Pancreas (tissue), 10 donors: Measurements from ENCODE around the gene PRF1. TPM values are rescaled to one million over a fixed set of nuclear protein-coding genes. Genes with fewer than 3 reads are reported as not detected.

Experiments used
- ATAC-seq, 4 donors: fragments of 200-7000 bp; cut with Tn5 transposase; one replicate each; pipeline versions ENCODE4 v1.8.0 to v1.9.1; 2020; ENCODE audit warnings: mild to moderate bottlenecking in 4 of 4, moderate library complexity in 4 of 4
- DNase-seq, 6 donors: peaks; one replicate each; pipeline ENCODE4 v3.0.0-alpha.2; 2020
- FAIRE-seq: peaks from 2 replicates; lab custom pipeline; 2012; peaks lifted over from hg19 to GRCh38; lab: Jason Lieb, UNC
- H3K27ac ChIP-seq, 4 donors: fragments of 200-600 bp; sonication (generic); 1 replicate in 3 of 4; 2 replicates in 1 of 4; pipeline versions ENCODE4 v1.5.0 to v1.8.0; 2020
- H3K27me3 ChIP-seq, 4 donors: fragments of 200-600 bp; one replicate each; pipeline ENCODE4 v1.8.0; 2021
- H3K36me3 ChIP-seq, 3 donors: fragments of 200-600 bp; sonication (generic) in 1 of 3; one replicate each; pipeline versions ENCODE4 v1.5.0 to v1.8.0; 2020 to 2021
- H3K4me1 ChIP-seq, 3 donors: fragments of 200-600 bp; one replicate each; pipeline ENCODE4 v1.8.0; 2021
- H3K4me3 ChIP-seq, 4 donors: fragments of 200-600 bp; sonication (generic) in 2 of 4; one replicate each; pipeline versions ENCODE4 v1.5.0 to v1.8.0; 2020 to 2021
- H3K9me3 ChIP-seq, 4 donors: fragments of 200-600 bp; one replicate each; pipeline ENCODE4 v1.8.0; 2021
- WGBS, 2 donors: extraction: QIAGEN DNeasy Blood & Tissue Kit; methylation state at CpG; one replicate each; pipeline ENCODE4 v1.1.7; 2013; 5-methylcytosine and 5-hydroxymethylcytosine counted together
- intact Hi-C, 3 donors: fragments of 100-400 bp; cut with DNase I; formaldehyde crosslinking; loops; one replicate each; pipeline versions ENCODE4 v1.11.1 to v1.14.2; 2022
- polyA plus RNA-seq, 2 donors: library from polyadenylated mRNA; stranded (reverse); fragments of 200-250 nt; gene quantifications; one replicate each; pipeline ENCODE4 v1.2.3, GENCODE V29; 2013
- total RNA-seq, 6 donors: library from RNA; stranded (reverse); fragmentation: NEBNext Ultra II Directional in 4 of 6; extraction: Animal tissue kit (Norgen Biotek cat#: 25700) in 4 of 6; gene quantifications; one replicate each; pipeline versions ENCODE4 v1.2.1 to v1.2.4, GENCODE V29; 2021 to 2023
- TF ChIP-seq, protein P1 (sequence below), 4 donors: fragments of 200-600 bp; sonication (generic) in 3 of 4; IDR thresholded peaks; one replicate each; pipeline versions ENCODE4 v1.5.0 to v1.8.0; 2021; ENCODE audit warnings: antibody characterized with exemption in 4 of 4
- donor health status: healthy with polysubstance abuse.
- donor health status: DM: no; HTN: no; CAD: no; lungs with moderate emphysema.
- donor health status: DM: no; HTN: no; CAD: no.
- donor health status: control.
- donor health status: control.
- donor health status: Bipolar disorder and iron deficiency.
- donor health status: DM: yes; HTN: yes; CAD: no.
- donor health status: DM: no; HTN: no; CAD: no.
- donor health status: DM: no; HTN: no; CAD: no.
- donor health status: DM: yes; HTN: yes; CAD: no.

Gene PRF1
- 1 to 10 TPM in 3 of 6 donors, under 1 TPM in 3; 0.16 to 1.8 (median 0.76) TPM for total RNA-seq
- polyA plus RNA-seq, result under 1 TPM; 0.30 to 0.54 TPM

- intact Hi-C loops, result no loop called here
- H3K27ac ChIP-seq, result no peak within 1 kb of the TSS
- TF ChIP-seq, protein P1, sequence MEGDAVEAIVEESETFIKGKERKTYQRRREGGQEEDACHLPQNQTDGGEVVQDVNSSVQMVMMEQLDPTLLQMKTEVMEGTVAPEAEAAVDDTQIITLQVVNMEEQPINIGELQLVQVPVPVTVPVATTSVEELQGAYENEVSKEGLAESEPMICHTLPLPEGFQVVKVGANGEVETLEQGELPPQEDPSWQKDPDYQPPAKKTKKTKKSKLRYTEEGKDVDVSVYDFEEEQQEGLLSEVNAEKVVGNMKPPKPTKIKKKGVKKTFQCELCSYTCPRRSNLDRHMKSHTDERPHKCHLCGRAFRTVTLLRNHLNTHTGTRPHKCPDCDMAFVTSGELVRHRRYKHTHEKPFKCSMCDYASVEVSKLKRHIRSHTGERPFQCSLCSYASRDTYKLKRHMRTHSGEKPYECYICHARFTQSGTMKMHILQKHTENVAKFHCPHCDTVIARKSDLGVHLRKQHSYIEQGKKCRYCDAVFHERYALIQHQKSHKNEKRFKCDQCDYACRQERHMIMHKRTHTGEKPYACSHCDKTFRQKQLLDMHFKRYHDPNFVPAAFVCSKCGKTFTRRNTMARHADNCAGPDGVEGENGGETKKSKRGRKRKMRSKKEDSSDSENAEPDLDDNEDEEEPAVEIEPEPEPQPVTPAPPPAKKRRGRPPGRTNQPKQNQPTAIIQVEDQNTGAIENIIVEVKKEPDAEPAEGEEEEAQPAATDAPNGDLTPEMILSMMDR (IDR thresholded peaks at IDR 0.05), result no peak
- H3K36me3 ChIP-seq, result no peaks in the 10 kb centered on the region
- FAIRE-seq (no peak), DNase-seq (no peak), ATAC-seq (peak in 2 of 4 donors; percentile 45 to 49)
- H3K9me3 ChIP-seq, result no peaks in the 10 kb centered on the region
- no peak within 1 kb of the TSS for H3K4me3 ChIP-seq
- WGBS, 2 donors, result 81 to 89% methylated on average over 21 of the region's 21 CpGs
- H3K4me1 ChIP-seq, result no peaks in the 10 kb centered on the region
- no peaks in the 10 kb centered on the region for H3K27me3 ChIP-seq
Measured at GRCh38 chr10:70602665-70603448, at the start of gene PRF1. Gene PRF1, minus strand, starts transcription at chr10:70602741. Its CDS starts 1,839 bp downstream, at chr10:70600902.

GRCh38 chr10:70651661-70652060, 49.1 kb upstream of the PRF1 start:
- no peak overlapping the region for H3K4me3 ChIP-seq
- no peak overlapping the region for H3K27ac ChIP-seq
- no peaks in the 10 kb centered on the region for H3K4me1 ChIP-seq
- TF ChIP-seq, protein P1 (IDR thresholded peaks at IDR 0.05), result no peak
- intact Hi-C loops, result no loop called here
- no peaks in the 10 kb centered on the region for H3K27me3 ChIP-seq
- DNase-seq, result no peak
- WGBS, 2 donors, result 98 to 99% methylated on average over 5 of the region's 5 CpGs
- no peaks in the 10 kb centered on the region for H3K9me3 ChIP-seq
- H3K36me3 ChIP-seq, result no peaks in the 10 kb centered on the region
- ATAC-seq, result no peak
- no peak for FAIRE-seq

DNA sequence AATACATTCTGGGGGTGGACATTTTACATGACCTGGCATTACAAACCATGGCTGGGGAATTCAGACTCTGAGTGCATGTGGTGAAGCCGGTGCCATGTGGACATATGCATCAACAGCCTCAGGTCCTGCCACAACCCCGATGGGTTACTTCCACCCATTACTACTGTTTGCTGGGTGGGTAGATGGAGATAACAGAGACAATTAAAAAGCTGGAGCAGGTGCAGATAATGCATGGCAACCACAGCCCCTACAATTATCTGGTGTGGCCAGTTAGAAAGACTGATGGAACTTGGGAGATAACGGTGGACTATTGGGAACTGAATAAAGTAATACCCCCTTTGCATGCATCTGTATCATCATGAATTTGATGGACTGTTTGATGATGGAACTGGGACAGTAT, 48.2 kb upstream of the PRF1 start:
- Histone ChIP-seq H3K9me3 (no peaks in the 10 kb centered on the region), H3K4me3 (no peak overlapping the region), H3K27ac (no peak overlapping the region), H3K36me3 (no peaks in the 10 kb centered on the region), H3K4me1 (no peaks in the 10 kb centered on the region), H3K27me3 (no peaks in the 10 kb centered on the region)
- intact Hi-C loops, result no loop called here
- DNase-seq (no peak), ATAC-seq (no peak), FAIRE-seq (no peak)
- TF ChIP-seq, protein P1 (IDR thresholded peaks at IDR 0.05), result no peak
- 86 to 89% methylated on average over 3 of the region's 3 CpGs for WGBS, 2 donors

DNA sequence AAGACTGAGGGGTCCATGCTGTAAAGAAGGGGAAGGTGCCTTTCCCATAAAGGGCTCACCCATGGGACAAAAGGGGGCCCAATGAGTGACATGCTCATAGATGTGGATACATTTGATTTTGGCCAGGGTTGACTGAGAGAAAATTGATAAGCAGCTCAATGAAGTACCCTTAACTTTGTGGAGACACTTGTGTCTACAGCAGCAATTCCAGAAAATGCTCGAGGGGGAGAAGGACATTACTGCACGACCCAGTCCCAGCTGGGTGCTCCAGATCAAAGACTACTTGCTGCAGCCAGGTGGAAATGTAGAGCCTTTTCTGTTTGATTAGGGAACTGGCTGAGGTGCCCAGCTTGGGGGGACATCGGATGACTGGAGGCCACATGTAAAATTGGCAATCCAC, 47.6 kb upstream of the PRF1 start:
- H3K27me3 ChIP-seq, result no peaks in the 10 kb centered on the region
- WGBS, 2 donors, result 64 to 75% methylated on average over 3 of the region's 3 CpGs
- H3K36me3 ChIP-seq, result no peaks in the 10 kb centered on the region
- H3K27ac ChIP-seq, result no peak overlapping the region
- FAIRE-seq (no peak), DNase-seq (no peak), ATAC-seq (no peak)
- TF ChIP-seq, protein P1 (IDR thresholded peaks at IDR 0.05), result no peak
- intact Hi-C loops, result no loop called here
- H3K9me3 ChIP-seq, result no peaks in the 10 kb centered on the region
- no peak overlapping the region for H3K4me3 ChIP-seq
- H3K4me1 ChIP-seq, result no peaks in the 10 kb centered on the region

GRCh38 chr10:70649526-70649925, 47.0 kb upstream of the PRF1 start:
- 59 to 64% methylated on average over 4 of the region's 4 CpGs for WGBS, 2 donors
- Histone ChIP-seq H3K27ac (no peak overlapping the region), H3K4me1 (no peaks in the 10 kb centered on the region), H3K9me3 (no peaks in the 10 kb centered on the region), H3K27me3 (no peaks in the 10 kb centered on the region), H3K36me3 (no peaks in the 10 kb centered on the region), H3K4me3 (no peak overlapping the region)
- no peak for ATAC-seq
- no peak for FAIRE-seq
- TF ChIP-seq, protein P1 (IDR thresholded peaks at IDR 0.05), result no peak
- intact Hi-C loops, result no loop called here
- DNase-seq, result no peak
